ENCODE results near the gene SERAC1.

The SERAC1 gene

GRCh38 chr6:158124288-158124687 is 43.8 kb downstream of the SERAC1 start:
- DNase-seq = no peak

GRCh38 chr6:158122048-158122447 is 46.0 kb downstream of the SERAC1 start:
- DNase-seq = no peak

- no peak for DNase-seq
Observed at GRCh38 chr6:158121335-158121734, 46.7 kb downstream of the SERAC1 start.

- DNase-seq = no peak
Observed at GRCh38 chr6:158118886-158119285, 49.2 kb downstream of the SERAC1 start.

- DNase-seq = no peak
Observed at GRCh38 chr6:158115508-158115907, 52.6 kb downstream of the SERAC1 start.

- DNase-seq = no peak
Observed at GRCh38 chr6:158115102-158115501, 53.0 kb downstream of the SERAC1 start.

- no peak for DNase-seq
Observed at GRCh38 chr6:158113802-158114201, 54.3 kb downstream of the SERAC1 start.

GRCh38 chr6:158111987-158112386 is 56.1 kb downstream of the SERAC1 start:
- DNase-seq = no peak

GRCh38 chr6:158110986-158111385 is 57.1 kb downstream of the SERAC1 start:
- peak in 6 of 56 donors; percentile 4 to 20 (median 17) for DNase-seq

GRCh38 chr6:158109748-158110147 is 58.3 kb downstream of the SERAC1 start:
- DNase-seq = no peak

- no peak for DNase-seq
Observed at GRCh38 chr6:158104696-158105095, 63.4 kb downstream of the SERAC1 start.

- no peak for DNase-seq
Observed at GRCh38 chr6:158103228-158103627, 64.8 kb downstream of the SERAC1 start.

GRCh38 chr6:158095671-158096070 is 72.4 kb downstream of the SERAC1 start:
- DNase-seq = no peak

- DNase-seq = no peak
Observed at GRCh38 chr6:158095031-158095430, 73.0 kb downstream of the SERAC1 start.

- DNase-seq = no peak
Observed at GRCh38 chr6:158092806-158093205, 75.3 kb downstream of the SERAC1 start.

- DNase-seq = no peak
Observed at GRCh38 chr6:158087224-158087867, 80.7 kb downstream of the SERAC1 start.

GRCh38 chr6:158086504-158087223 is 81.4 kb downstream of the SERAC1 start:
- peak in 18 of 56 donors; percentile 14 to 61 (median 28) for DNase-seq

- DNase-seq = no peak
Observed at GRCh38 chr6:158086054-158086503, 82.0 kb downstream of the SERAC1 start.

GRCh38 chr6:158085261-158086053 is 82.6 kb downstream of the SERAC1 start:
- no peak for DNase-seq

GRCh38 chr6:158083455-158084325 is 84.4 kb downstream of the SERAC1 start:
- DNase-seq = no peak

- DNase-seq = no peak
Observed at GRCh38 chr6:158081657-158081935, 86.5 kb downstream of the SERAC1 start.

Data from nucleus accumbens (tissue), 56 donors.